GM12801 (cell line): Measurements from ENCODE around the gene TMEM184B.

ENCODE experiments used
- CTCF ChIP-seq: IDR thresholded peaks from one replicate; pipeline ENCODE4 v1.5.1; 2011; ENCODE audit warnings: control low read depth; ENCODE audit not compliant: insufficient read length; ENCODE audit errors: extremely low read depth

The TMEM184B gene

GRCh38 chr22:38316364-38317121, 43.7 kb upstream of the TMEM184B start:
- TF ChIP-seq CTCF = no peak

GRCh38 chr22:38315823-38316363, 43.1 kb upstream of the TMEM184B start:
- no peak for TF ChIP-seq CTCF

GRCh38 chr22:38314933-38315822, 42.4 kb upstream of the TMEM184B start:
- TF ChIP-seq CTCF = no peak

GRCh38 chr22:38314051-38314932, 41.5 kb upstream of the TMEM184B start:
- no peak for TF ChIP-seq CTCF

GRCh38 chr22:38313384-38313955, 40.7 kb upstream of the TMEM184B start:
- no peak for TF ChIP-seq CTCF

- TF ChIP-seq CTCF = no peak
Measured at GRCh38 chr22:38312261-38312800, 39.5 kb upstream of the TMEM184B start.
